ENCODE results near the gene PLEKHM2. TPM values are rescaled to one million over a fixed set of nuclear protein-coding genes. Genes with fewer than 3 reads are reported as not detected.

The PLEKHM2 gene
- total RNA-seq, 2 experiments from 2014 or later, result 51.0 to 52.6 TPM

DNA sequence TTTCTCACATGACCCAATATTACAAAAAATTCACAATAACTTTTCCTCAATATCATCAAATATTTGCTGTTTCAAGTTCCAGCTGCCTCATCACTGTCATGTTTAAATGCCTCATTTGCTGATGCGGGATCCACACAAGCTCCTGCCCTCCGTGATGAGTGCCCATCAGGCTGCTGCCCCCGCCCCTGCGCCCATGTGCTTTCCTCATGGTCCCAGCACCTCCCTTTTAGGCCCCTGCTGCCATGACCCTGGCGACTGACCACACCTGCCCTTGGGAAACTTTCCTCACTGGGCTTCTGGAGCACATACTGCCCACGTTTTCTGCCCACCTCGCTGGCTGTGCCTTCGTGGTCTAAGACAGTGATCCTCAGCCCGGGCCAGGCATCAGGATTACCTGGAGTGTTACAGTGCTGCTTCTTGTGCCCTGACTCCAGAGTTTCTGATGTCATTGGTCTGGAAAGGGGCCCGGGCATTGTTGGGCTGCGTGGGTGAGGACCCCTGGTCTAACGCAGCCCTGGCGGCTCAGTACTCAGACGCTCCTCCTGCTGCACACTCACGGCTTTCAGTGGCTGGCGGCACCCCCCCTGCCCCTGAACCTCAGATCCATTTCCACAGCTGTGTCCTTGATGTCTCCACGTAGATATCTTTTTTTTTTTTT, 20.5 kb downstream of the PLEKHM2 start:
- Mint-ChIP-seq H3K27me3 (ENCODE audit: low read depth) (no peaks in the 10 kb centered on the region), H3K9me3 (ENCODE audit: insufficient read depth) (no peaks in the 10 kb centered on the region), H3K36me3 (ENCODE audit: low read depth) (peaks cover 12% of the 10 kb centered on the region), H3K4me3 (no peak overlapping the region), H3K4me1 (ENCODE audit: low read depth) (no peaks in the 10 kb centered on the region), H3K27ac (no peak overlapping the region)
- DNase-seq (no peak), ATAC-seq (no peak)
- ChIA-PET POLR2A (interaction anchor here (0.5 kb wide), 1 partner anchor 114 kb away, joined by 5 read pairs; no protein-coding TSS in a partner anchor), CTCF (no interaction called here)

DNA sequence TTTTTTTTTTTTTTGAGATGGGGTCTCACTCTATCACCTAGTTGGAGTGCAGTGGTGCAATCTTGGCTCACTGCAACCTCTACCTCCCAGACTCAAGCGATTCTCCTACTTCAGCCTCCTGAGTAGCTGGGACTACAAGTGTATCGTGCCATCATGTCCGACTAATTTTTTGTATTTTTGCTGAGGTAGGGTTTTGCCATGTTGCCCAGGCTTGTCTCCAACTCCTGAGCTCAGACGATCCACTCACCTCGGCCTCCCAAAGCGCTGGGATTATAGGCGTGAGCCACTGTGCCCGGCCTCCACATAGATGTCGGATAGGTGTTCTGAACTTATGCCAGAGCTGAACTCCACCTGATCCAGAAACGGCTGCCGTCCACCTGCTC, 21.1 kb downstream of the PLEKHM2 start:
- Mint-ChIP-seq H3K4me1 (ENCODE audit: low read depth) (no peaks in the 10 kb centered on the region), H3K27ac (no peak overlapping the region), H3K9me3 (ENCODE audit: insufficient read depth) (no peaks in the 10 kb centered on the region), H3K36me3 (ENCODE audit: low read depth) (peaks cover 12% of the 10 kb centered on the region), H3K4me3 (no peak overlapping the region), H3K27me3 (ENCODE audit: low read depth) (no peaks in the 10 kb centered on the region)
- ATAC-seq, result no peak
- CTCF ChIA-PET, result no interaction called here
- no peak for DNase-seq
- POLR2A ChIA-PET, result no interaction called here

DNA sequence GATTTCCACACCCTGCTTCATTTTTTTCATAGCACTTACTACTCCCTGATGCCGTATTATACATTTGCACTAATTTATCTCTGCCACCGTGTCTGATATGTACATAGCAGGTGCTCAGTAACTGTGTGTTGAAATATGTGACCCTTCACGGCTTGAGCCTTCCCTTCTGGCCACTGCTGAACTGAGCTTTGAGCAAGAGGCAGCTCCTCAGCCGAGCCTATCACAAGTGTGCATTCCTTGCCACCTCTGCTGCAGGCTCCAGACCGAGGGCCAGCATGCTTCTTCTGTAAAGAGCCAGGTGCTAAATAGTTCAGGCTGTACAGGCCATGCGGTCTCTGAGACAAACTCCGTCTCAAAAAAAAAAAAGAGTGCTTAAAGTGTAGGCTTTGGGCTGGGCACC, 22.6 kb downstream of the PLEKHM2 start:
- ChIA-PET CTCF (no interaction called here), POLR2A (interaction anchor here (1.2 kb wide), 1 partner anchor 10 kb away, joined by 3 read pairs; no protein-coding TSS in a partner anchor)
- H3K36me3 Mint-ChIP-seq (ENCODE audit: low read depth), result peaks cover 11% of the 10 kb centered on the region
- ATAC-seq (no peak), DNase-seq (no peak)
- no peaks in the 10 kb centered on the region for H3K4me1 Mint-ChIP-seq (ENCODE audit: low read depth)
- H3K9me3 Mint-ChIP-seq (ENCODE audit: insufficient read depth), result no peaks in the 10 kb centered on the region
- no peaks in the 10 kb centered on the region for H3K27me3 Mint-ChIP-seq (ENCODE audit: low read depth)
- no peak overlapping the region for H3K27ac Mint-ChIP-seq
- no peak overlapping the region for H3K4me3 Mint-ChIP-seq

DNA sequence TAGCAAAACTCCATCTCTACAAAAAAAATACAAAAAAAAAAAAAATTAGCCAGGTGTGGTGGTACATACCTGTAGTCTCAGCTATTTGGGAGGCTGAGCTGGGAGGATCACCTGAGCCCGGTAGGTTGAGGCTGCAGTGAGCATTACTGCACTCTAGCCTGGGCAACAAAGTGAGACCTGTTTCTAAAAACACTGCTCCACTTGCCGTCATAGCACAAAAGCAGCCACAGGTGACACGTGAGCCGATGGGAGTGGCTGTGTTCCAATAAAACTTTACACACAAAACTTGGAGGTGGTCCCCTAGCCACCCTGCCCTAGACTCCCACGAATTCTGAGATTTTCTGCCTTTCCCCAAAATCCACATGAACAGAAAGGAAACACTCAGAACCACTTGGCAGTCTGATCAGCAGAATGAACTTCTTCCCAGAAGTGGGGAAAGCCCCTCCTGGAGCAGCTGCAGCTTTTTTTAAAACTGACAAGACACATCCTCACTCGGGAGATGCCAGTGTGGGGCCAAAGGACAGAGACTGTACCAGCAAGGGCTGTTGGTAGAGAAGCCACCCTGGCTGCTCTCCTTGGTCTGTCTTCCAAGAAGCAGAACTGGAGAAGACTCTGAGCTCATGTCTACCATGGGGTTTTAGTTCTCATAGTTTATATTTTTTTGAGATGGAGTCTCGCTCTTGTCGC, 23.3 kb downstream of the PLEKHM2 start:
- no peaks in the 10 kb centered on the region for H3K27me3 Mint-ChIP-seq (ENCODE audit: low read depth)
- POLR2A ChIA-PET, result interaction anchor here (1.2 kb wide), 1 partner anchor 11 kb away, joined by 3 read pairs; no protein-coding TSS in a partner anchor
- peaks cover 10% of the 10 kb centered on the region for H3K36me3 Mint-ChIP-seq (ENCODE audit: low read depth)
- CTCF ChIA-PET, result no interaction called here
- no peaks in the 10 kb centered on the region for H3K4me1 Mint-ChIP-seq (ENCODE audit: low read depth)
- ATAC-seq (no peak), DNase-seq (no peak)
- no peak overlapping the region for H3K4me3 Mint-ChIP-seq
- no peaks in the 10 kb centered on the region for H3K9me3 Mint-ChIP-seq (ENCODE audit: insufficient read depth)
- no peak overlapping the region for H3K27ac Mint-ChIP-seq

GRCh38 chr1:15708486-15709137, 24.5 kb downstream of the PLEKHM2 start:
- H3K4me1 Mint-ChIP-seq (ENCODE audit: low read depth), result no peaks in the 10 kb centered on the region
- H3K36me3 Mint-ChIP-seq (ENCODE audit: low read depth), result peaks cover 10% of the 10 kb centered on the region
- ATAC-seq (no peak), DNase-seq (no peak)
- H3K4me3 Mint-ChIP-seq, result no peak overlapping the region
- H3K9me3 Mint-ChIP-seq (ENCODE audit: insufficient read depth), result no peaks in the 10 kb centered on the region
- ChIA-PET CTCF (no interaction called here), POLR2A (no interaction called here)
- no peaks in the 10 kb centered on the region for H3K27me3 Mint-ChIP-seq (ENCODE audit: low read depth)
- no peak overlapping the region for H3K27ac Mint-ChIP-seq

GRCh38 chr1:15709226-15709625, 25.1 kb downstream of the PLEKHM2 start:
- Mint-ChIP-seq H3K4me3 (no peak overlapping the region), H3K27me3 (ENCODE audit: low read depth) (no peaks in the 10 kb centered on the region), H3K4me1 (ENCODE audit: low read depth) (no peaks in the 10 kb centered on the region), H3K9me3 (ENCODE audit: insufficient read depth) (no peaks in the 10 kb centered on the region), H3K36me3 (ENCODE audit: low read depth) (peaks cover 10% of the 10 kb centered on the region), H3K27ac (no peak overlapping the region)
- ATAC-seq, result no peak
- POLR2A ChIA-PET, result no interaction called here
- DNase-seq, result no peak
- CTCF ChIA-PET, result interaction anchor here (0.8 to 1.6 kb wide), 2 partner anchors 23 to 123 kb away, joined by 3 read pairs; no protein-coding TSS in a partner anchor

DNA sequence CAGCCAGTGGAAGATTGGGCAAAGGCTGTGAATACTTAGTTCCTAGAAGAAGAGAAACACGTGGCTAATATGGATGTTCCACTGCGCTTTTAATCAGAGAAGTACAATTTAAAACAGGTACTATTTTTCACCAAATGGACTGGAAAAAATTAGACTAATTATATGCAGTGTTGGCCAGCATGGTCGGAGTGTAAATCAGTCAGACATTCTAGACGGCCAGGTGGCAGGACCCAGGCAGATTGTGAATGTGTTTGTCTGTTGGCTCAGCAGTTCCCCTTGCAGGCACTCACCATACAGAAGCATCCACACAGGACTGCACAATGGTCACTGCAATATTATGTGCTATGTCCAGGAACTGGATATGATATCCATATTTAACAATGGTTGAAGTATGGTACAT, 28.0 kb downstream of the PLEKHM2 start:
- Mint-ChIP-seq H3K27ac (no peak overlapping the region), H3K4me3 (no peak overlapping the region), H3K36me3 (ENCODE audit: low read depth) (peaks cover 6% of the 10 kb centered on the region), H3K4me1 (ENCODE audit: low read depth) (peaks cover 2% of the 10 kb centered on the region), H3K27me3 (ENCODE audit: low read depth) (no peaks in the 10 kb centered on the region), H3K9me3 (ENCODE audit: insufficient read depth) (no peaks in the 10 kb centered on the region)
- CTCF ChIA-PET, result no interaction called here
- POLR2A ChIA-PET, result no interaction called here
- DNase-seq (no peak), ATAC-seq (no peak)

- Mint-ChIP-seq H3K4me1 (ENCODE audit: low read depth) (peaks cover 2% of the 10 kb centered on the region), H3K27me3 (ENCODE audit: low read depth) (no peaks in the 10 kb centered on the region), H3K27ac (peak overlapping the region; percentile 48), H3K4me3 (no peak overlapping the region), H3K36me3 (ENCODE audit: low read depth) (peaks cover 15% of the 10 kb centered on the region), H3K9me3 (ENCODE audit: insufficient read depth) (no peaks in the 10 kb centered on the region)
- no peak for DNase-seq
- no peak for ATAC-seq
- POLR2A ChIA-PET, result interaction anchor here (1.1 kb wide), 1 partner anchor 17 kb away, joined by 5 read pairs; no protein-coding TSS in a partner anchor
- CTCF ChIA-PET, result interaction anchor here (1.1 kb wide), 1 partner anchor 101 kb away, joined by 3 read pairs; no protein-coding TSS in a partner anchor
Measured at GRCh38 chr1:15714406-15715136, 30.5 kb downstream of the PLEKHM2 start.

- no peak overlapping the region for H3K4me3 Mint-ChIP-seq
- no peaks in the 10 kb centered on the region for H3K9me3 Mint-ChIP-seq (ENCODE audit: insufficient read depth)
- POLR2A ChIA-PET, result no interaction called here
- peaks cover 18% of the 10 kb centered on the region for H3K36me3 Mint-ChIP-seq (ENCODE audit: low read depth)
- DNase-seq, result no peak
- CTCF ChIA-PET, result interaction anchor here (1.4 kb wide), 1 partner anchor 394 kb away, joined by 3 read pairs; no protein-coding TSS in a partner anchor
- no peak for ATAC-seq
- no peak overlapping the region for H3K27ac Mint-ChIP-seq
- peaks cover 2% of the 10 kb centered on the region for H3K4me1 Mint-ChIP-seq (ENCODE audit: low read depth)
- H3K27me3 Mint-ChIP-seq (ENCODE audit: low read depth), result no peaks in the 10 kb centered on the region
Measured at GRCh38 chr1:15717418-15718125, 33.5 kb downstream of the PLEKHM2 start.

- Mint-ChIP-seq H3K9me3 (ENCODE audit: insufficient read depth) (no peaks in the 10 kb centered on the region), H3K27me3 (ENCODE audit: low read depth) (no peaks in the 10 kb centered on the region), H3K4me3 (no peak overlapping the region), H3K36me3 (ENCODE audit: low read depth) (peaks cover 21% of the 10 kb centered on the region), H3K4me1 (ENCODE audit: low read depth) (peaks cover 2% of the 10 kb centered on the region), H3K27ac (no peak overlapping the region)
- ATAC-seq (no peak), DNase-seq (no peak)
- ChIA-PET POLR2A (interaction anchor here (1.1 kb wide), 1 partner anchor 16 kb away, joined by 3 read pairs; no protein-coding TSS in a partner anchor), CTCF (no interaction called here)
Measured at GRCh38 chr1:15718199-15718601, 34.1 kb downstream of the PLEKHM2 start.
